ENCODE data around the gene ZNF474.

Gene ZNF474

DNA sequence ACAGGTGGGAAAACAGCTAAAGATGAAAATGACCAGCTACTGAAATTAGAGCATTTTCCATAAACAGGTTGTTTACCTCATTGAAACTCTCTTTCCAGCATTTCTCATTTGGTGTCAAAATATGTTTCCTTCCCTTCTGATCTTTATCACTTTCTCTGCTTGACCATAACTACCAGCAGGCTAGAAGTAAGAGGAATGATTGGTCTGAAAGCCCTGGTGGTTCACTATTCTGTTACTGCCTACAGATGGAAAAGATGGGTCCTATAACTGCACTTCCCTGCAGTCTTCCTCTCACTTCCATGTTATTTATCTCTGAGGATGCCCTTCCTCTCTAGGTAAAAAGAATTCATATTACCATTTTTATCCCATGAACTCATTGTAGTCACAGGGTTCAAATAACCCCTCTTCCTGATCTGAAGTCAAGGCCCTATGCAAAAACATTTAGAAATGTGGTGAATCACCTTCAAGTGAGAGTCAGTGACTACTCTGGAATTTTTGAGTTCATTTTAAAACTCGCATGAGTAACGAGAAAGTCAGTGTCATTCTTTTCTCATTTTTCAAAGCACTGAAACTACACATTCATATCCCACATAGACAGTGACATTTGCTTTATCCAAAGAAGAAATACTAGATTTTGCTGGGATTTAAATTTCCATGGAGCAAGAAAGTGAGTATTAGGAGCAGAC, 51.7 kb downstream of the ZNF474 start:
- no peak for TF ChIP-seq MAX (IDR thresholded peaks at IDR 0.05; ENCODE audit: low read depth, low read length)
- TF ChIP-seq, protein P1, sequence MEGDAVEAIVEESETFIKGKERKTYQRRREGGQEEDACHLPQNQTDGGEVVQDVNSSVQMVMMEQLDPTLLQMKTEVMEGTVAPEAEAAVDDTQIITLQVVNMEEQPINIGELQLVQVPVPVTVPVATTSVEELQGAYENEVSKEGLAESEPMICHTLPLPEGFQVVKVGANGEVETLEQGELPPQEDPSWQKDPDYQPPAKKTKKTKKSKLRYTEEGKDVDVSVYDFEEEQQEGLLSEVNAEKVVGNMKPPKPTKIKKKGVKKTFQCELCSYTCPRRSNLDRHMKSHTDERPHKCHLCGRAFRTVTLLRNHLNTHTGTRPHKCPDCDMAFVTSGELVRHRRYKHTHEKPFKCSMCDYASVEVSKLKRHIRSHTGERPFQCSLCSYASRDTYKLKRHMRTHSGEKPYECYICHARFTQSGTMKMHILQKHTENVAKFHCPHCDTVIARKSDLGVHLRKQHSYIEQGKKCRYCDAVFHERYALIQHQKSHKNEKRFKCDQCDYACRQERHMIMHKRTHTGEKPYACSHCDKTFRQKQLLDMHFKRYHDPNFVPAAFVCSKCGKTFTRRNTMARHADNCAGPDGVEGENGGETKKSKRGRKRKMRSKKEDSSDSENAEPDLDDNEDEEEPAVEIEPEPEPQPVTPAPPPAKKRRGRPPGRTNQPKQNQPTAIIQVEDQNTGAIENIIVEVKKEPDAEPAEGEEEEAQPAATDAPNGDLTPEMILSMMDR (IDR thresholded peaks at IDR 0.05; ENCODE audit: low read depth, low read length), result no peak
- DNase-seq (ENCODE audit: low read depth), result no peak
- no peak overlapping the region for H3K4me3 ChIP-seq (ENCODE audit: low read depth, low read length)

DNA sequence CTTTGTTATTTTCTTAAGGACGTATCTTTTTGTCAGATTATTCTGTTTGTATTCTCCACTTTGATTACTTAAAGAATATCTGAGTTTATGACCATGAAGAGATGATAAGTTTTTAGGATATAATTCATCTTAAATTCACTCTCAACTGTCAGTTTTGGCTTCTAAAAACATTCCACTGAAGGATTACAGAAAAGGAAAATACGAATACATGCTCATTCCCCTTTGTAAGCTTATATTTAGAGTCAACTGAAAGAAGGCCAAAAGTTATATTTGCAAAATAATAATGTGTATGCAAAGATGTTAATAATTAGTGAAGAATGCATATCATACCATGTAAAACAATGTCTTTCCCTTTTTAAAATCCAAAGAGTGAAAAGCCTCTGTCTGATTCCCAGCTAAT, 52.5 kb downstream of the ZNF474 start:
- H3K4me3 ChIP-seq (ENCODE audit: low read depth, low read length), result no peak overlapping the region
- TF ChIP-seq POLR2A (IDR thresholded peaks at IDR 0.05; ENCODE audit: extremely low read depth, insufficient read length), result no peak
- TF ChIP-seq MYC (IDR thresholded peaks at IDR 0.05; ENCODE audit: low read depth, low read length), result no peak
- no peak for TF ChIP-seq MAX (IDR thresholded peaks at IDR 0.05; ENCODE audit: low read depth, low read length)
- TF ChIP-seq, protein P1 (IDR thresholded peaks at IDR 0.05; ENCODE audit: low read depth, low read length), result no peak

GRCh38 chr5:122182491-122182921, 53.2 kb downstream of the ZNF474 start:
- no peak for DNase-seq (ENCODE audit: low read depth)
- no peak overlapping the region for H3K4me3 ChIP-seq (ENCODE audit: low read depth, low read length)
- TF ChIP-seq POLR2A (IDR thresholded peaks at IDR 0.05; ENCODE audit: extremely low read depth, insufficient read length), result no peak
- TF ChIP-seq MYC (IDR thresholded peaks at IDR 0.05; ENCODE audit: low read depth, low read length), result no peak
- no peak for TF ChIP-seq MAX (IDR thresholded peaks at IDR 0.05; ENCODE audit: low read depth, low read length)
- TF ChIP-seq, protein P1 (IDR thresholded peaks at IDR 0.05; ENCODE audit: low read depth, low read length), result no peak

More for the DNA sequence above, 52.5 kb downstream of the ZNF474 start:
- DNase-seq (ENCODE audit: low read depth), result no peak

DNA sequence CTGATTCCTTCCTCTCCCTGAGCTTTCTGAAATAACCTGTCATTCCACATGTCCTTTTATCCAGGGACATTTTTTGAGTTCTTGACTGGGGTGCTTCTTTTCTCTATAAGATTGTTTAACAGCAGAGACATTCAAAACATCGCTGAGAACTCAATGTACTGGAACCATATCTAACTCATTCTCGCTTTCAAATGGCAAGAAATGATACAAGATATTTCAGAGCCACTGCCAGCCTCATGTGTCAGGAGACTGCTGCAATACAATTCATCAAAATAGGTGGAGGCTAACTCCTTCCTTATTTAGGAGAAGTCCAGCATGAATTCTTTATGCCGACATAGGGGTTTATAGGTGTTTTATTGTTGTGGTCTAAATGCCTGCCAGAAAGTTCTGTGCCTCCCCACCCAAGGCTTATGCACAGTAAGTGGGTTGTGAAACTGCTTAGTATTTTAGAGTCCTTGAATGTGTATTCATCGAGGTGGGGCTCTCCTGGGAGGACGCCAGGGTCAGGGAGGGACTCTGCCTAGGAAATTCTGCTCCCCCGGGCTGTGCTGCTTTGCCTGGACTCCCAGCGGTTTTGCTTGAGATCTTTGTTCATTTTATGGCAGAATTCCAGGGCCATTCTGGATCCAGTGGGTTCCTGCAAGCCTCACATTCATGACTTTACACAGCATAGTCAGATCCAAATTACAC, 53.9 kb downstream of the ZNF474 start:
- DNase-seq (ENCODE audit: low read depth), result no peak
- H3K4me3 ChIP-seq (ENCODE audit: low read depth, low read length), result no peak overlapping the region
- no peak for TF ChIP-seq MYC (IDR thresholded peaks at IDR 0.05; ENCODE audit: low read depth, low read length)
- TF ChIP-seq POLR2A (IDR thresholded peaks at IDR 0.05; ENCODE audit: extremely low read depth, insufficient read length), result no peak
- TF ChIP-seq, protein P1 (IDR thresholded peaks at IDR 0.05; ENCODE audit: low read depth, low read length), result no peak
- TF ChIP-seq MAX (IDR thresholded peaks at IDR 0.05; ENCODE audit: low read depth, low read length), result no peak

- TF ChIP-seq MYC (IDR thresholded peaks at IDR 0.05; ENCODE audit: low read depth, low read length), result no peak
Observed at GRCh38 chr5:122183788-122184170, 54.4 kb downstream of the ZNF474 start.

DNA sequence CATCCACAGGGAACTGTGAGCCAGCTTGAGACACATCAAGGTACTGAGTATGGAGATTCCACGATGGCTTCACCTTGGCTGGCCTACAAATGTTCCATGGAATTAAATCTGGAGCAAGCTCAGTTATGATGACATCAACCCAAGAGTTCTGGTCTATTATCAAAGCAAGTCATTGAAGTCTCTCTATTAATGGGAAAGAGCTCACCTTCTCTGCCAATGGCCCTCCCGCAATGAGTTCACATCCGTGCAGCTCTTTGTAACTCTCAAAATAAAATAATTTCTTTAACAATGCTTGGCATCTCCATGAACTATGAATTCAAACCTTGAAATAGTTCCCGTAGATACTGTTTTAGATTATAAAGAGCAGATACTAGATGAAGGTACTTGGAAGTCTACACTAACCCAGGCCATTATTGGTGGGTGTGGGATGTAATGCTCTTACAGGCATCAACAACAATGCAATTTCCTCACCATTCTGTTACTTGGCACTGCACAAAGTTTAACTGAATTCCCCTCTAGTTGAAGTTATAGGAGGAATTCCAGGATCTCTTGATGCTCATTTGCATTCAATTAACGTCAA, 55.4 kb downstream of the ZNF474 start:
- no peak overlapping the region for H3K4me3 ChIP-seq (ENCODE audit: low read depth, low read length)
- TF ChIP-seq, protein P1 (IDR thresholded peaks at IDR 0.05; ENCODE audit: low read depth, low read length), result no peak
- TF ChIP-seq MAX (IDR thresholded peaks at IDR 0.05; ENCODE audit: low read depth, low read length) (no peak), POLR2A (IDR thresholded peaks at IDR 0.05; ENCODE audit: extremely low read depth, insufficient read length) (no peak), MYC (IDR thresholded peaks at IDR 0.05; ENCODE audit: low read depth, low read length) (no peak)
- no peak for DNase-seq (ENCODE audit: low read depth)

More at GRCh38 chr5:122183788-122184170, 54.4 kb downstream of the ZNF474 start:
- DNase-seq (ENCODE audit: low read depth), result no peak
- no peak overlapping the region for H3K4me3 ChIP-seq (ENCODE audit: low read depth, low read length)
